ENCODE data around the gene OSTM1.
"Not testable (repeated sequence)": the region's sequence is repeated elsewhere in the genome, so short reads cannot be mapped to it uniquely, and the experiment has no call there.

Gene OSTM1

DNA sequence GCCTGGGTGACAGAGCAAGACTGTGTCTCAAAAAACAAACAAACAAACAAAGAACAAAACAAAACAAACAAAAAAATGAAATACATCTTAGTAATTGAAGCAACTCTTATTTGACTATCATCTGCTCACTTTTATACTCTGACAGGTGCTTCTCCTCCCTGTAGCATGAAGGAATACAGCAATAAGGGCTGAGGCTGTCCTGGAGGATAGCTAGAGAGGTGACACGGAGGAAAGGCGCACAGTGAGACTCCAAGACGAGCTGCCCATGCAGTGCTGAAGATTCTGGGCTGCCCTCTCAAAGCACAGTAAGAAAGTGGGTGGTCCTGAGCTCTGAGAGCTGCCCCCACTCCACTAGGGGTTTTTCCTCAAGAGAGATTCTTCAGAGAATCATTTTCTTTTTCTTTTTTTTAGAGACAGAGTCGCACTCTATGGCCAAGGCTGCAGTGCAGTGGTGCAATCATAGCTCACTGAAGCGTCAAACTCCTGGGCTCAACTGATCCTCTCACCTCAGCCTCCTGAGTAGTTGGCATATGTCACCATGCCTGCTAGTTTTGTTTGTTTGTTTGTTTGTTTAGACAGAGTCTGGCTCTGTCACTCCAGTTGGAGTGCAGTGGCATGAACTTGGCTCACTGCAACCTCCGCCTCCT, 50.0 kb downstream of the OSTM1 start:
- no peaks in the 10 kb centered on the region for H3K9me3 ChIP-seq (ENCODE audit: insufficient read depth, low read length)
- TF ChIP-seq SUZ12 (IDR thresholded peaks at IDR 0.05; ENCODE audit: extremely low read depth, insufficient read depth, insufficient read length) = no peak
- no peak for TF ChIP-seq YY1 (IDR thresholded peaks at IDR 0.05; ENCODE audit: insufficient read depth, insufficient read length)
- no peak for TF ChIP-seq ZNF274 (IDR thresholded peaks at IDR 0.05; ENCODE audit: low read depth, low read length)
- H3K36me3 ChIP-seq (ENCODE audit: insufficient read depth, insufficient read length, low read length) = no peaks in the 10 kb centered on the region
- H3K27me3 ChIP-seq (ENCODE audit: insufficient read depth, insufficient read length) = no peaks in the 10 kb centered on the region
- no peaks in the 10 kb centered on the region for H3K4me1 ChIP-seq (ENCODE audit: insufficient read depth, insufficient read length)
- H3K4me3 ChIP-seq (ENCODE audit: insufficient read length, low read depth) = no peak overlapping the region
- no peak for DNase-seq (ENCODE audit: low read depth, low spot score)
- no peak overlapping the region for H3K9ac ChIP-seq (ENCODE audit: insufficient read length, low read depth)

DNA sequence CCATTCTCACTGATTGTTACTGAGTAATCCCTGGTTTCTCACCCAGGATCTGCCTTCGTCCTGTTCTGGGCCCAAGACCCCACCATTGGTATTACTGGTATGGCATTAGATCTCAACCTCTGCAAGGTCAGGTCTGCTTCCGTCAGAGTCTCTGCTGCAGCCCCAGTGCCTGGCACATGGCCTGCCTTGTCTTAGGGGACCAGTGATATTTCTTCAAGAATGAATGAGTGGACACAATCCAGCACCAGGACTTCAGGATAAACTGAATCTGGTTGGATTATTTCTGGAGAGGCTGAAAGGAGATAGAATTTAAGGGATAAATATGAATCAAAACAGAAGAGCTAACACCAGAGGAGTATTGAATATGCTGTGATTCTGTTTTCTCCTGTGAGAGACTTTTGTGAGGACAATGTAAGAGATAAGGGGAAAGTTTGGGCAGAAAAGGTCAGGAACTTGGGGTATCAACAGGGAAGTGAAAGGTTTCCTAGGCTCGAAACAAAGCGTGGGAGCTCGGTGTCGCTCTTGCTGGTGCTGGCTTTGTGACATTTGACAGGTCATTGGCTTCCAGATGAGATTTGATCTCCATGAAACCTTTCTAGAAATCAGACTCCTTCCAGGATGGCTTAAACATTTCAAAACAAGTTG, 53.9 kb downstream of the OSTM1 start:
- Histone ChIP-seq H3K4me1 (ENCODE audit: insufficient read depth, insufficient read length) (no peaks in the 10 kb centered on the region), H3K27me3 (ENCODE audit: insufficient read depth, insufficient read length) (no peaks in the 10 kb centered on the region), H3K9me3 (ENCODE audit: insufficient read depth, low read length) (no peaks in the 10 kb centered on the region; the same call in 1 of the 2 replicates), H3K4me3 (ENCODE audit: insufficient read length, low read depth) (no peak overlapping the region), H3K9ac (ENCODE audit: insufficient read length, low read depth) (no peak overlapping the region), H3K36me3 (ENCODE audit: insufficient read depth, insufficient read length, low read length) (no peaks in the 10 kb centered on the region)
- DNase-seq (ENCODE audit: low read depth, low spot score) = no peak
- no peak for TF ChIP-seq ZNF274 (IDR thresholded peaks at IDR 0.05; ENCODE audit: low read depth, low read length)
- TF ChIP-seq SUZ12 (IDR thresholded peaks at IDR 0.05; ENCODE audit: extremely low read depth, insufficient read depth, insufficient read length) = no peak
- TF ChIP-seq YY1 (IDR thresholded peaks at IDR 0.05; ENCODE audit: insufficient read depth, insufficient read length) = no peak

DNA sequence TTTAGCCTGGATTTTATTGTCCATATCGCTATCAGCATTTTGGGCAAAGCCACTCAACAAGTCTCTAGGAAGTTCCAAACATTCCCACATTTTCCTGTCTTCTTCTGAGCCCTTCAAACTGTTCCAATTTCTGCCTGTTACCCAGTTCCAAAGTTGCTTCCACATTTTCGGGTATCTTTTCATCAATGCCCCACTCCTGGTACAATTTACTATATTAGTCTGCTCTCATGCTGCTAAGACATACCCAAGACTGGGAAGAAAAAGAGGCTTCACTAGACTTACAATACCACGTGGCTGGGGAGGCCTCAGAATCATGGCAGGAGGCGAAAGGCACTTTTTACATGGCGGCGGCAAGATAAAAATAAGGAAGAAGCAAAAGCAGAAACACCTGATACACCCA, 58.3 kb downstream of the OSTM1 start:
- H3K27me3 ChIP-seq (ENCODE audit: insufficient read depth, insufficient read length); H3K36me3 ChIP-seq (ENCODE audit: insufficient read depth, insufficient read length, low read length); H3K4me3 ChIP-seq (ENCODE audit: insufficient read length, low read depth); H3K4me1 ChIP-seq (ENCODE audit: insufficient read depth, insufficient read length); H3K9me3 ChIP-seq (ENCODE audit: insufficient read depth, low read length); DNase-seq (ENCODE audit: low read depth, low spot score); H3K9ac ChIP-seq (ENCODE audit: insufficient read length, low read depth): not testable (repeated sequence)

DNA sequence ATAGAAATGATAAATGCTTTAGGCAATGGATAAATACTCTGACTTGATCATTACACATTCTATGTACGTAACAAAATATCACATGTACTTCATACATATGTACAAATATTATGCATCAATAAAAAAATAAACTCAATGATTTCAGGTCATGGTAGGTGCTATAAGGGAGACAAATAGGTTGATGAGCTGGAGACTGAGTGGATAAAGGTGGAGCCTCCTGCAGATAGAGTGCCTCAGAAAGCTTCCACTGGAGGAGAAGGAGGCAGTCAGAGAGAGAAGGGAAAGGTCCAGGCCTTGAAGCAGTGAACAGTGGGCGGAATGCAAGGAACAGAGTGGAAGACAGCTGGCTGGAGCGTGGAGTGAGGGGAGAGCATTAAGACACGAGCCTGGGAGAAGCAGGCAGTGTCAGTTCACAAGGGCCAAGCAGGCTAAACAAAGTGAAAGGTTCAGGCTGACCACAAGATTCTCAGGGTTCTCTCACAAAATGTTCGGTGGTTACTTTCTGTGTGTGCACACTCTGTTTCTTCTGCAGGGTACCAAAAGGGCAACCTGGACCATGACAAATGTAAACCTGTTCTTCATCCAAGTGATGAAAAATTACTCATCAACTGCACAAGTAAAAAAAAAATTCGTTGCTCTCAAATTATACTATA, 60.6 kb downstream of the OSTM1 start:
- no peaks in the 10 kb centered on the region for H3K27me3 ChIP-seq (ENCODE audit: insufficient read depth, insufficient read length)
- H3K36me3 ChIP-seq (ENCODE audit: insufficient read depth, insufficient read length, low read length) = no peaks in the 10 kb centered on the region
- H3K9me3 ChIP-seq (ENCODE audit: insufficient read depth, low read length) = no peaks in the 10 kb centered on the region; the same call in 1 of the 2 replicates
- H3K4me3 ChIP-seq (ENCODE audit: insufficient read length, low read depth) = no peak overlapping the region
- no peak overlapping the region for H3K9ac ChIP-seq (ENCODE audit: insufficient read length, low read depth)
- no peak for DNase-seq (ENCODE audit: low read depth, low spot score)
- no peaks in the 10 kb centered on the region for H3K4me1 ChIP-seq (ENCODE audit: insufficient read depth, insufficient read length)
- no peak for TF ChIP-seq SUZ12 (IDR thresholded peaks at IDR 0.05; ENCODE audit: extremely low read depth, insufficient read depth, insufficient read length)
- no peak for TF ChIP-seq ZNF274 (IDR thresholded peaks at IDR 0.05; ENCODE audit: low read depth, low read length)
- TF ChIP-seq YY1 (IDR thresholded peaks at IDR 0.05; ENCODE audit: insufficient read depth, insufficient read length) = no peak

DNA sequence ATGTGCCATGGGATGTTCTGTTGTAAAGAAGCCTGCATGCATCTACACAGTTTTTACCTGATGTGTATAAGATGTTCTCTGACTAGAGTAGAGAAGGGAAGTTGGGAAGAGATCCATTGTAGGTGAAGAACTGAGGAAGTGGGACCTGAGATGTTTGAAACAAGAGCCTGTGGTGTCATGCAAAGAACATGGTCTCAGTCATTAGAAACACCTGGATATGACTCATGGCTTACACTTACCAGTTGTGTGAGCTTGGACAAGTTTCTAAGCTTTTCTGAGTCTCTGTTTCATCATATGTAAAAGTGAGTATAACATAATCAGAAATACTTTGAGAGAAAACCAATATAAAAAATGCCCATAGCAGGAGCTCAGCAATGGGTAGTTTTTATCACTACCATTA, 64.6 kb downstream of the OSTM1 start:
- peaks cover 7% of the 10 kb centered on the region; the same call in 1 of the 2 replicates for H3K9me3 ChIP-seq (ENCODE audit: insufficient read depth, low read length)
- DNase-seq (ENCODE audit: low read depth, low spot score) = no peak
- H3K9ac ChIP-seq (ENCODE audit: insufficient read length, low read depth) = no peak overlapping the region
- no peaks in the 10 kb centered on the region for H3K36me3 ChIP-seq (ENCODE audit: insufficient read depth, insufficient read length, low read length)
- H3K4me1 ChIP-seq (ENCODE audit: insufficient read depth, insufficient read length) = no peaks in the 10 kb centered on the region
- H3K4me3 ChIP-seq (ENCODE audit: insufficient read length, low read depth) = no peak overlapping the region
- H3K27me3 ChIP-seq (ENCODE audit: insufficient read depth, insufficient read length) = no peaks in the 10 kb centered on the region
- TF ChIP-seq ZNF274 (IDR thresholded peaks at IDR 0.05; ENCODE audit: low read depth, low read length) (no peak), YY1 (IDR thresholded peaks at IDR 0.05; ENCODE audit: insufficient read depth, insufficient read length) (no peak), SUZ12 (IDR thresholded peaks at IDR 0.05; ENCODE audit: extremely low read depth, insufficient read depth, insufficient read length) (no peak)

DNA sequence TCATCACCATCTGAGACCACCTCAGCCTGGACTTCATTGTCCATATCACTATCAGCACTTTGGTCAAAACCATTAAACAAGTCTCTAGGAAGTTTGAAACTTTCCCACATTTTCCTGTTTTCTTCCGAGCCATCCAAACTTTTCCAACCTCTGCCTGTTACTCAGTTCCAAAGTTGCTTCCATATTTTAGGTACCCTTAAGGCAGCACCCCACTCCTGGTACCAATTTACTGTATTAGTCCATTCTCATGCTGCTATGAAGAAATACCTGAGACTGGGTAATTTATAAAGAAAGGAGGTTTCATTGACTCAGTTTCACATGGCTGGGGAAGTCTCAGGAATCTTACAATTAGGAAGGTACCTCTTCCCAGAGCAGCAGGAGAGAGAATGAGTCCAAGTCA, 65.3 kb downstream of the OSTM1 start:
- DNase-seq (ENCODE audit: low read depth, low spot score); H3K36me3 ChIP-seq (ENCODE audit: insufficient read depth, insufficient read length, low read length); H3K9me3 ChIP-seq (ENCODE audit: insufficient read depth, low read length); H3K27me3 ChIP-seq (ENCODE audit: insufficient read depth, insufficient read length); H3K9ac ChIP-seq (ENCODE audit: insufficient read length, low read depth); H3K4me1 ChIP-seq (ENCODE audit: insufficient read depth, insufficient read length); H3K4me3 ChIP-seq (ENCODE audit: insufficient read length, low read depth): not testable (repeated sequence)

DNA sequence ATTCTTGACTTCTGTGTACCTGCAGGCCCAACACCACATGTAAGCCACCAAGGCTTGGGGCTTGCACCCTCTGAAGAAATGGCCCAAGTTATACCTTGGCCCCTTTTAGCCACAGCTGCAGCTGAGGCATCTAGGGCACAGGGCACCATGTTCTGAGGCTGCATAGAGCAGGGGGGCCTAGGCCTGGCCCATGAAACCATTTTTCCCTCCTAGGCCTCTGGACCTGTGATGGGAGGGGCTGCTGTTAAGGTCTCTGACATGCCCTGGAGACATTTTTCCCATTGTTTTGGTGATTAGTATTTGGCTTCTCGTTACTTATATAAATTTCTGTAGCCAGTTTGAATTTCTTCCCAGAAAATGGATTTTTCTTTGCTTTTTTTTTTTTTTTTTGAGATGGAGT, 66.2 kb downstream of the OSTM1 start:
- DNase-seq (ENCODE audit: low read depth, low spot score) = no peak
- H3K9ac ChIP-seq (ENCODE audit: insufficient read length, low read depth) = no peak overlapping the region
- no peaks in the 10 kb centered on the region for H3K27me3 ChIP-seq (ENCODE audit: insufficient read depth, insufficient read length)
- H3K4me3 ChIP-seq (ENCODE audit: insufficient read length, low read depth) = no peak overlapping the region
- H3K9me3 ChIP-seq (ENCODE audit: insufficient read depth, low read length) = peaks cover 7% of the 10 kb centered on the region; the same call in 1 of the 2 replicates
- TF ChIP-seq ZNF274 (IDR thresholded peaks at IDR 0.05; ENCODE audit: low read depth, low read length) (no peak), SUZ12 (IDR thresholded peaks at IDR 0.05; ENCODE audit: extremely low read depth, insufficient read depth, insufficient read length) (no peak), YY1 (IDR thresholded peaks at IDR 0.05; ENCODE audit: insufficient read depth, insufficient read length) (no peak)
- H3K36me3 ChIP-seq (ENCODE audit: insufficient read depth, insufficient read length, low read length) = no peaks in the 10 kb centered on the region
- no peaks in the 10 kb centered on the region for H3K4me1 ChIP-seq (ENCODE audit: insufficient read depth, insufficient read length)
